NOMO-1 (cell line): ENCODE measurements around the gene ARFGEF2.
"Not testable (repeated sequence)": the region's sequence is repeated elsewhere in the genome, so short reads cannot be mapped to it uniquely, and the experiment has no call there.

ENCODE experiments used
- DNase-seq, 2 experiments: peaks; one replicate each; lab custom pipeline; 2025; ENCODE audit not compliant: unreplicated experiment in 2 of 2; lab: John Stamatoyannopoulos, UW

ARFGEF2 gene

DNA sequence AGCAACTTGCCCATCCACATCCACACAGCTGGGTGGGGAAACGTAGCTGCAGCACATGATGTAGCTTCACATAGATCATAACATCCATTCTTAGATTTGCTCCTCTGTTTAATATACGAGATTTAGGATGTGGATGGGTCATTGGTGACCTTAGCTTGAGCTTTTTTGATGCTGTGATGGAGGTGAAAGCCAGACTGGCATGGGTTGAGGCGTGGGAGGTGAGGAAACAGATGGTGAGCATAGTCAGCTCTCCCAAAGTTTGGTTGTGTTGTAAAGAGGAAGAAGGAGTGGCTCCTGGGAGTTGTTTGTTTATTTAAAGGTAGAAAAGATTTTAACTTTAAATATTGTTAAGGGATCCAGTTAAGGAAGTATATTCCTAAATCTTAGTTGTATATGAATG lies 5.3 kb downstream of the ARFGEF2 start:
- DNase-seq: no peak

DNA sequence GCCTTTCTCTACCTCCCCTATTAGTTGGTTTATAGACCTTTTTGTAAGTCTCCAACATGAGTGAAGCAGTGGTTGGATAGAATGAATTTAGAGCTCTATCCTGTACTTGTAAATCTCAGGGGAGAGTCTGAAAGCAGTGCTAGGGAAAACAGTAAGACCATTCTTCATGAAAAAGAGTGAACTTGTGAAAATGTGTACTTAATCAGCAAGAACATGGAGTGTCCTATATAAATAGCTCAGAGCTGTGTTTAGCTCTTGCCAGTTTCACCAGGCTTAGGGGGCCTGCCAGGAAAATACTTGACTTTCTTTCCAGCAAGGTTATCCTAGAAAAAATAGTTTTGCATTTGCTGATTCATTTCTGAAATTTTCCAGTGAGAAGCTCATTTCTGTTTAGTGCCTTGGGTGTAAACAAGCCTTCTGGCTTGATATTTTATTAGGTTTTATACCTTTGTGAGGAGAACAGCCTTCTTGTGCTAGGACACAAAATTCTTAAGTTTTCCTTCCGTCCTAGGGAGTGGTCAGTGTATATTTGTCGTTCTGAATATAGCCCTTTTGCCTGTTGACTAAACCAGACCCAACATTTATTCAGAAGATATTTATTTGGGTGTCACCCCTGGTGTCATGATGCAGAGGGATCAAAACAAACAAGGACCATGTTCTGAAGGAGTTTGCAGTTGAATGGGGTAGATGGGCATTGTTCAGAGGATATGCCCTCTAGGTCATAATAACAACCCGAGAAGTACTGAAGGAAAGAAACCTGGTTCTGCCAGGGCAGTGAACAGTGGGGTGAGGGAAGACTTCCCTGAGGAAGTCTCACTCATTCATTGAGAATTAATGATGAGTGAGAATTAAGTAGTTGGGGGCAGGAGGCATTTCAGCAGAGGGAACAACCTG lies 7.6 kb downstream of the ARFGEF2 start:
- no peak for DNase-seq

DNA sequence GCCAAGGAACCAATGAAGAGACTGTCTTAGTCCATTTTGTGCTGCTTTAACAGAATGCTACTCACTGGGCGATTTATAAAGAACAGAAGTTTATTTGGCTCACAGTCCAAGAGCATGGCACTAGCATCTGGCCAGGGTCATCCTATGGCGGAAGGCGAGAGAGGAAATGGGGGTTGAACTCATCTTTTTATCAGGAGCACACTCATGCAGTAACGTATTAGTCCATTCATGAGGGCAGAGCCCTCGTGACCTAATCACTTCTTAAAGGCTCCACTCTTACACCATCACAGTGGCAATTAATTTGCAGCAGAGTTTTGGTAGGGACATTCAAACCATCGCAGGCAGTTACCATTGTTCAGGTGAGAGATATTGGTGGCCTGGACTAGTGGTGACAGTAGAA lies 8.5 kb downstream of the ARFGEF2 start:
- no peak for DNase-seq

DNA sequence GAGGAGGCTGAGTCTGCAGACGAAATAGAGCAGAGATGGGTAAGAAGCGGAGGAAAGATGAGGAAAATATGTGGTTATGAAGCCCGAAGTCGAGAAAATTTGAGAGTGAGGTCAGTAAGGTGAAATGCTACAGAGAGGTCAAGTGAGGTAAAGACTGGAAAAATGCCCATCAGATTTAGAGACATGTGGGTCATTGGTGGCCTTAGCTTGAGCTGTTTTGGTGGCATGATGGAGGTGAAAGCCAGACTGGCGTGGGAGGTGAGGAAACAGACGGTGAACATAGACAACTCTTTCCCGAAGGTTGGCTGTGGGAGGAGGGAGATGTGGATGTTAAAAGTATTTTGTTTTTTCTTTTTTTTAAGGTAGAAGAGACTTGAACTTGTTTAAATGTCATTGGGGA lies 9.4 kb downstream of the ARFGEF2 start:
- DNase-seq: no peak

GRCh38 chr20:48931527-48932374 lies 10.2 kb downstream of the ARFGEF2 start:
- no peak for DNase-seq

DNA sequence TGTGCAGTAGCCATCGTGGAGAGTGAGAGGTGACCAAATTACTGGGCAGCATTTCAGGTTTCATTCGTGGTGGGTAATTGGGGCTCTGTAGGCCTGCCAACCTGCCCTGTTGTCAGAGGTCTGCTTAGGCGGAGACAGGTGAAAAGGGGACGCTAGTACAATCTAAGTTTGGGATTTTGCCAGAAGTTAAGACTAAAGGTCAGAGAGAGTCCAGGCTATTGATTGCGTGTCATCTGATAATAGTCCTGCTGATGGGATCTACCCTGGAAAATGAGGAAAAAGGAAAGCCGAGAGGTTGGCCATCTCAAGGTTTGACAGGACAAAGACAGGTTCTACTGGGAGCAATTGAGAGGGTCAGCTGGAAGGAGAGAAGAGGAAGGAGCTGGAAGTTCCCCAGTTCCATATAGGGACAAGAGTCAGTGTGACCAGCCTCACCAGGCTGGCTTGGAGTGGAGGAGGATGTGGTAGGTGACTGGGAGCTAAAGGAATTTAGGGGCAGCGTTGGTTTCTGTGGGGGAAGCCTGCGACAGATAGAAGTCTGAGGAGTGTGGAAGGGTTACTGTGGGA lies 10.9 kb downstream of the ARFGEF2 start:
- DNase-seq: no peak

DNA sequence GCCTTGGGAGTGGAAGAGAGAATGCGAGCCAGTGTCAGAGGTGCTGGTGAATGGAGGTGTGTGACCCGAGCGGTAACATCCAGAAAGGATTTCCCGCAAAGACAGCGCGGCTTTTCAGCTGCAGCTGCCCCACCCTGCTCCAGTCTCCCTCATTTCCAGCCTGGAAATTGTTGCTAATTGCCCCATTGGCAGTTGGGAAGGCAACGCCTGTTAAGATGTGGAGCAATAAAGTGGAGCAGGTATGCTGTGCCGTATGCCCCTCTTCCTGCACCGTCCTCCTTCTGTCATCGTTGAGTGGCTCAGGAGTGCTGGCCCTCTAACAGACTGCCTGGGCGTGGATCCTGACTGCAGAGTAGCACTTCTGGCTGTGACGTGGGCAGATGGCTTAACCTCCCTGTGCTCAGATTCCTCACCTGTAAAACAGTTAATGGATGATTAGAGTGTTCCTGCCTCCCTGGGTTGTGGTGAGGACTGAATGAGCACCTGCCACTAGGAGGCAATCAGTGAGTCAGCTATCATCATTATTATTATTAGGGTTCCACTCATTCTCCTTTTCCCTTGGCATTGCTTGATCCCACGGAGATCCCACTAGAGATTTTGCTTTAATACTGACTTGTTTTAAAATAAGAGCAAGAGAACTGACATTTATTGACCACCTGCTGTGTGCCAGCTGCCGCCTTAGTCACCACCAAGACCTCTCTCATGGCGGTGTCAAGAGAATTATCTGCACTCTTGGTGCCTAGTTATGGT lies 11.7 kb downstream of the ARFGEF2 start:
- no peak for DNase-seq

GRCh38 chr20:48934273-48934877 lies 12.9 kb downstream of the ARFGEF2 start:
- not testable (repeated sequence) for DNase-seq

DNA sequence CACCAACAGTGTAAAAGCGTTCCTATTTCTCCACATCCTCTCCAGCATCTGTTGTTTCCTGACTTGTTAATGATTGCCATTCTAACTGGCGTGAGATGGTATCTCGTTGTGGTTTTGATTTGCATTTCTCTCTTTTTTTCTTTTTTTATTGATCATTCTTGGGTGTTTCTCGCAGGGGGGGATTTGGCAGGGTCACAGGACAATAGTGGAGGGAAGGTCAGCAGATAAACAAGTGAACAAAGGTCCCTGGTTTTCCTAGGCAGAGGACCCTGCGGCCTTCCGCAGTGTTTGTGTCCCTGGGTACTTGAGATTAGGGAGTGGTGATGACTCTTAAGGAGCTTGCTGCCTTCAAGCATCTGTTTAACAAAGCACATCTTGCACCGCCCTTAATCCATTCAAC lies 13.5 kb downstream of the ARFGEF2 start:
- not testable (repeated sequence) for DNase-seq

GRCh38 chr20:48936178-48936577 lies 14.7 kb downstream of the ARFGEF2 start:
- not testable (repeated sequence) for DNase-seq

GRCh38 chr20:48937674-48938073 lies 16.2 kb downstream of the ARFGEF2 start:
- no peak for DNase-seq

DNA sequence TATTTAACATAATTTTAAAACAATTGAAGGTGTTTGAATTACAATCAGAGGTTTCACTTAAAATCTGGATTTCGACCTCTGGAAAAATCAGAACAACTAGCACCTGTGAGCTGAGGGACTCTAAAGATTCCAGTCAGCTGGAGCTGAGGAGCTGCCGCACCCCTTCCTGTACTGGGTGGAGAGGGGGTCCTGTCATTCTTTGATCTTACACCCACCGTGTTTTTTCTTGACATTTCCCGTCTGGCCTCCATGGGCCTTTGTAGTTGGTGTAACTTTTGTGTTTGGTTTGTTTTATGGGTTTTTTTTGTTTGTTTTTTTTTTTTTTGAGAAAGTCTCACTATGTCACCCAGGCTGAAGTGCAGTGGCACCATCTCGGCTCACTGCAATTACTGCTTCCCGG lies 17.2 kb downstream of the ARFGEF2 start:
- DNase-seq: no peak

DNA sequence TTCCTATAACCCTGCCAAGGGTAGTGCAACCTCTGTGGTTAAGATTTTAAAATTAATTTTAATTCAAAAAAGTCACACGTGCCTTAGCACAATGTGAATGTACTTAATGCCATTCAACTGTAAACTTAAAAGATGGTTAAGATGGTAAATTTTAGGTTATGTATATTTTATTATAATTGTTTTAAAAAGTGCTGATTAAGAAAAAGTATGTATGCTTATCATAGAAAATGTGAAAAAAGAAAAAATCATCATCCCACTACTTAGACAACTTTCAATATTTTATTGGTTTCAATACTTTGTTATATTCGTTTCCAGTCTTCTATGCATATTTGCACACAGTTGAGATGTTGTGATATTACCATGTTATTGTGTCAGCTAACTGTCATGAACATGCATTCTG lies 18.7 kb downstream of the ARFGEF2 start:
- no peak for DNase-seq

DNA sequence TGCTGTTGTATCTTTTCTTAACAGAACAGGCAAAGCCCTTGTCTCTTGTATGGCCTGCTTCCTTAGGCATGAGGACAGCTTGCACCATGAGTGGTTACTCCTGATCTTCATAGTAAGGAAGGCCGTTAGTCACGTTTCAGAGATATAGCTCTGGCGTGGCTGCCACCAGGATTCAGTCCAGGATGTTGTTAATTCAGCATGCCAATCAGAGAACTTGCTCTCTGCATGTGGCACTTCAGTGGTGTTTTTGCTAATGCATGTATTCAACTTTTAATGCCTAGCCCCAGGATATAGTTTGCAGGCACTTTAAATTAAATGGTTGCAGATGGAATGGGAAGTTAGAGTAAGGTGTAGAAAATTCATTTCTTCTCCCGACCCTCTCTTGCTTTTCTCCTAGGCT lies 20.0 kb downstream of the ARFGEF2 start:
- no peak for DNase-seq

DNA sequence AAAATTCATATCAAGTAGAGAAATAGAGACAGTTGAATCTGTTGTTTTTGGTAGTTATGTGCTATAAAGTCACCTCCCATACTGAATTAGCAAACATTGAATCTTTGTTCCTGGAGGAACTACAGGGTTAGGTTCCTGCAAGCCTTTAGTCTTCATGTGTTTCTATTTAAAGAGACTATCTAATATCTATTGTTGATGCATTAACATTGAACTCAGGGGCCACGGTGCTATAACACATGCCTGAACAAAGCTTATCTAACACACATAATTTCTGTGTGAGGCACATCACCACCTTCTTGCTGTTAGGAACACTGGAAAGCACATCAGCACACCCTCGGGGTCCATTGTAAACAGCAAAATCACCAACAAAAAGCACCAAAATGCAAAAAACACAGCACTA lies 21.2 kb downstream of the ARFGEF2 start:
- DNase-seq: no peak

DNA sequence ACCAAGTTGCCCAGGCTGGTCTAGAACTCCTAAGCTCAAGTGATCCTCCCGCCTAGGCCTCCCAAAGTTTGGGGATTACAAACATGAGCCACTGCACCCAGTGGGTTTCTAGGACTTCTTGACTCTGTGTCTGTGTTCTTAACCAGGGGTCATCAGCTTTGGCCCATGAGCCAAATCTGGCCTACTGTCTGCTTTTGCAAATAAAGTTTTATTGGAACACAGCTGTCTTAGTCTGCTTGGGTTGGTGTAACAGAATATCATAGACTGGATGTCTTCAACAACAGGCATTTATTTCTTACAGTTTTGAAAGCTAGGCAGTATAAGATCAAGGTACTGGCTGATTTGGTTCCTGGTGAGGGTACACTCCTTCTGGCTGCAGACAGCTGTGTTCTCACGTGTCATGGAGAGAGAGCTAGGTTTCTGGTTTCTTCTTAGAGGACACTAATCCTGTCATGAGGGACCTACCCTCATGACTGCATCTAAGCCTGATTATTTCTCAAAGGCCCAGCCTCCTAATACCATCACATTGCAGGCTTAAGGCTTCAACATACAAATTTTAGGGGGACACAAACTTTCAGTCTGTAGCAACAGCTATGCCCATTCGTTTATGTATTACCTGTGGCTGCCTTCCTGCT lies 23.3 kb downstream of the ARFGEF2 start:
- DNase-seq: no peak

DNA sequence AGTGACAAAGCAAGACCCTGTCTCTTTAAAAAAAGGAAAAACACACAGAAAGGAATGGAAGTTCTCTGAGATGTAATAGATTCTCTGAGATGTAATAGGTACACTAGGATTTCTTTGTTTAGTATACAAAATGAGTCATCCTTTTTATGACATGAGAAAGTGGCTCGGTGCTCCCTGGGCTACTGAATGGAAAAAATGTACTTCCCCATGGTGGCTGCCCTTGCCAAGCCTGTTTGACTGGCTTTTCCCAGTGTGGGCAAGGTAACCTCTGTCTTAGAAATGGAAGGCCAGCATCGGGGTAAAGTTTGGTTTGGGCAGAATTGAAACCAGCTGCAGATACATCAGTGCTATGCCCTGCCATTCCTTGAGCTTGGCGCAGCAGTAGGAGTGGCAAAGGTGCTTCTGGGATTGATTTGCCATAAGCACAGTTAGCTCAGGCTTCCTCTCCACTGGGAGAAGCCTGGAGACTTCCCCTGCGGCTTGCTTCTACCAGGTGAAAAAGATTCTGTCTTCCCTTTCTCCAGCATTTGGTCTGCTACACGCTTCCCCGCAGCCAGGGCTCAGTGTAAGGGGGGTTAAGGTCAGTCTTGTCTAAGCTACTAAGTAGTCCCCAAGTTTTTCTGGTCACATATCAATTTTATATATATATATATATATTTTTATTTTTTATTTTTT lies 24.5 kb downstream of the ARFGEF2 start:
- no peak for DNase-seq

GRCh38 chr20:48948612-48949011 lies 27.1 kb downstream of the ARFGEF2 start:
- no peak for DNase-seq
